Embryonic facial prominence (tissue), 1 donor: ENCODE measurements around the gene TSKS.
"Not testable (repeated sequence)": the region's sequence is repeated elsewhere in the genome, so short reads cannot be mapped to it uniquely, and the experiment has no call there.

Experiments
- DNase-seq: peaks from one replicate; pipeline ENCODE4 v3.0.0-alpha.2; 2016; ENCODE audit errors: extremely low spot score

The TSKS gene

GRCh38 chr19:49766007-49766929 is 3.2 kb upstream of the TSKS start:
- DNase-seq: peak; percentile 100

DNA sequence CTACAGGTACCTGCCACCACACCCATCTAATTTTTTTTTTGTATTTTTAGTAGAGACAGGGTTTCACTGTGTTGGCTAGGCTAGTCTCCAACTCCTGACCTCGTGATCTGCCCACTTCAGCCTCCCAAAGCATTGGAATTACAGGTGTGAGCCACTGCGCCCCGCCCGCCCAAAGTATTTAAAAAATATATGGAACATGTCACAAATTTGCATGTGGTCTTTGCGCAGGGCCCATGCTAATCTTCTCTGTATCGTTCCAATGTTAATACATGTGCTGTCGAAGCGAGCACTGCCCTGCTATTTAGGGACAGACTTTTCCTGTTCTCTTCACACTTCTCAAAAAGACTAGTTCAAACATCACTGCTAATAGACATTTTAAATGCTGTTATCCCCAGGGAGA is 1.2 kb upstream of the TSKS start:
- DNase-seq: no peak

DNA sequence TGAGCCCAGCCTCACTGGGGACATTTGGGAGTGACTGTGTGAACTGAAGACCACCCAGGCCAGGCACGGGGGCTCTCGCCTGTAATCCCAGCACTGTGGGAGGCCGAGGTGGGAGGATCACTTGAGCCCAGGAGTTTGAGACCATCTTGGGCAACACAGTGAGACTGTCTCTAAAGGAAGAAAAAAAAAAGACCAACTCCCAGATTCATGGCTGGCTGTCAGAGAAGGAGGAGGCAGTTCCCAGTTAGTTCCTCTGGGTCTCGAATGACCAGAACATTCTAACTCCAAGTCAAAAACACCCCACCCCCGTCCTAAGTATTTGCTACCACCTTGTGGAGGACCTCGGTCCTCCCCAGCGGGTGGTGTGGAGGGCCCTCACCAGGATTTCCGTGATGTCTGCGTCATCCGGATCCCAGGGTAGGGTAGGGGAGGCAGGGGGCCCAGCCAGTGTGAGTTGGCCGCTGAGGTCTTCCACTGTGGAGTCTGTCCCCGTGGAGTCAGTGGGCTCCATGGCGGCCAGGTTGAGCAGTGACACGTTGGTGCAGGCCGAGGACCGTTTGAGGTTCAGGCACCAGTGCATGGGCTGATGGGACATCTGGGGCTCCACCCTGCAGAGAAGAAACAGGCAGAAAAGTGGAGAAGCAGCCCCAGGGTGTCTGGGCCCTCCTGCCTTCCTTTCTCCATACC is 1.3 kb downstream of the TSKS start:
- DNase-seq: no peak

GRCh38 chr19:49761249-49761624 is 1.9 kb downstream of the TSKS start:
- no peak for DNase-seq

DNA sequence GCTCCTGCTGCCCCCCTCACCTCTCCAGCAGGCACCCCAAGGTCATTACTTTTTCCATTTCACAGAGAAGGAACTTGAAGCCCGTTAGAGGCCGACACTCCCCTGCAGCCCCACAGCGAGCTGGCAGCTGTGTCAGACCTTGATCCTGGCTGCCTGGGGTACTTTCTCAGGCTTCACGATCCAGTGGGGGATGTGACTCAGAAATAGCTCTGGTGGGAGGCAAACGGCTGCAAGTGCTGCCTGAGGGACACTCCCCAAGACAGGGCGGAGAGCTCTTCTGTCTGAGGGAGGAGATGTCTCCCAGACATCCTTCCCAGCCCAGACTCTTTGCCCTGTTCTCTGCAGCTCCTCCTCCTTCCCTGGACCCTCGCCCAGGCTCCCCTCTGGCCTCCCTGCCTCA is 4.8 kb downstream of the TSKS start:
- no peak for DNase-seq

- no peak for DNase-seq
Observed at GRCh38 chr19:49755956-49756355, 7.2 kb downstream of the TSKS start.

GRCh38 chr19:49752701-49753100 is 10.4 kb downstream of the TSKS start:
- no peak for DNase-seq

DNA sequence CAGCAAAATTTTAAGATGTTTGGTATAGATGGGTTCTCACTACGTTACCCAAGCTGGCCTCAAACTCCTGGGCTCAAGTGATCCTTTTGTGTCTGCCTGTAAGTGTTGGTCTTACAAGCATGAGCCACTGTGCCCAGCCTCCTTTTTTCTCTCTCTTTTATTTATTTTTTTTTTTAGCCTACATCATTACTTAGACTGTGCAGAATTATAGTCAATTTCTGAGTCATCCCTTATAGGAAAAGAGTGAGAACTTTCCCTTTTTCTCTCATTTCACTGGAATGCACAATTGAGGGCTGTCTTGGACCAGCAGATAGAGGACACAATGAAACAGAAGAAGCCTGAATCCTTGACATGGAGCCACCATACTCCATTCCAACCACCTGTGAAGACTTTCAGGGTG is 13.3 kb downstream of the TSKS start:
- DNase-seq: no peak

- no peak for DNase-seq
Observed at GRCh38 chr19:49749055-49749716, 13.9 kb downstream of the TSKS start.

DNA sequence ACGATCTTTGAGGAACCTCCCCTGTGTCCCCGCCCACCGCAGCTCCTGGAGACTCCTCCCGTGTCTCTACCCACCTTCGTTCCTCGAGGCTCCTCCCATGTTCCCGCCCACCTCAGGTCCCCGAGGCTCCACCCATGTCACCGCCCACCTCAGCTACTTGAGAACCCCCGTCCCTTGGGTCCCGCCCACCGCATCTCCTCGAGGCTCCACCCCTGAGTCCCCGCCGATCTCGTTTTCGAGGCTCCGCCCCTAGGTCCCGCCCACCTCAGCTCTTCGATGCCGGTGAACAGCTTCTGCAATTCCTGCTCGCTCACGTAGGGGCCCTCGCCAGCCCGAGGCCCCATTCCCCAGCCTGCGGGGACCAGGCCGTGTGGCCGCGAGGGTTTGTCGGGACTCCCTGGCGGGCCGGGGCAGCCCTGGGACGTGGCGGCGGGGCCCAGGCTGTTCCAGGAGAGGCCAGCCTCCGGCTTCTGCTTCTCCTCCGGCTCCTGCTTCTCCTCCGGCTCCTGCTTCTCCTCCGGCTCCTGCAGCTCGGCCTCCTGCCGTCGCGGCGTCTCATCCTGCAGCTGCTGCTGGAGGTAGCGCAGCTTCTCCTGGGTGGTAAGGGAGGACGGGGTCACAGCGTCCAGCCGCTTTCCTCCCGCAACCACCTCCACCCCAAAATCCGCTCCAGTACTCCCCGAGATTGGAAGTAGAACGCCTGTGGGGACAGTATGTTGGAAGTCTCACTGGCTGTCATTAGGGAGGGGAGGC is 16.7 kb downstream of the TSKS start:
- DNase-seq: no peak

DNA sequence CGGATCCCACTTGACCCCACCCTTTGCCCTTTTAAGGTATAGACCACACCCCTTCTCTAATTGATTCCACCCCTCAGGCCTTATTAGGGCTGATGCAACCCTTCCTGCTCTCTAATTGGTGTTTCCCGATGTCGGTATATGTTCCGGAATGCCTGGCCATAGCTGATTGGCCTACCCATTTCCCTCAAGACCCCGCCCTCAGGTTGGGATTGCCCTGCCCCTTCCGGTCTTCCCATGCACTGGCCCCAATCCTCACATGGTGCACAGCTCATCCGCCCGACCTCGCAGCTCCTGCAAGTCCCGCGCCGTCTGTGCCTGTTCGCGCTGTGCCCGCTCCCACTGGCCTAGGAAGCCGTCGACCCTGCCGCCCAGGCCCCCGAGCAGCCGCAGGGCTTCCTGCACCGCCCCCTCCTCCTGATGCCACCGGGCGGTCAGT is 18.1 kb downstream of the TSKS start:
- no peak for DNase-seq

GRCh38 chr19:49741210-49741844 is 21.8 kb downstream of the TSKS start:
- DNase-seq: no peak

DNA sequence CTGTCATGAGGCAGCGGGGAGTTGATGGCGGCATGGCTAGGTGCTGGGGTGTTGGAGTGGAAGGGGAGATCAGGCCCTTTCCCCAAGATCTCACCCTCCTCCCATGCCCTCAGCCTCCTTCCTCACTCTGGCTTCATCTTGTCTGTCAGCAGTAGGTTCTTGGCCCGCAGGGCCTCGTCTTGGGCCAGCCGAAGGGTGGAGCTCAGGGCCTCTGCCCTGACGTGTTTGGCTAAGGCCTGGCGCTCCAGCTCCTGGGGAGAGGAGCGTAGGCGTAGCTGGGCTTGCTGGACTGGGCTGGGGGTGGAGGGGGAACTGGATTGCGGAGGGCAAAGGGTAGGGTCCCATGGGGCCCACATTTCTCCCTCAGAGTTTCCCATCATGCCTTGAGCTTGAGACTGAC is 23.2 kb downstream of the TSKS start:
- DNase-seq: no peak

- DNase-seq: no peak
Observed at GRCh38 chr19:49739098-49739497, 24.0 kb downstream of the TSKS start.

DNA sequence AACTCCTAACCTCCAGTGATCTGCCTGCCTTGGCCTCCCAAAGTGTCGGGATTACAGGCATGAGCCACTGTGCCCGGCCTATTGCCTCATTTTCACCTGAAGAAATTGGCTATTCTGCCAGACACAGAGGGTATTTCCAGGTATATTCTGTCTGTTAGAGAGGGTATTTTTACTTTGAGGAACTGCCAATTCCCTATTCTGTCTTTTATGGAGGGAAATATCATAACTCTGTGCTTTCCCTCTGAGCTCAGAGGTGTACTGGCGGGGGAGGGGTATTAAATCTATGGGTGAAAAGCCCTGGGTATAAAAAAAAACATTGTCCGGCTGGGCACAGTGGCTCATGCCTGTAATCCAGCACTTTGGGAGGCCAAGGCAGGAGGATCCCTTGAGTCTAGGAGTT is 24.8 kb downstream of the TSKS start:
- no peak for DNase-seq

GRCh38 chr19:49730166-49730565 is 32.9 kb downstream of the TSKS start:
- DNase-seq: no peak

DNA sequence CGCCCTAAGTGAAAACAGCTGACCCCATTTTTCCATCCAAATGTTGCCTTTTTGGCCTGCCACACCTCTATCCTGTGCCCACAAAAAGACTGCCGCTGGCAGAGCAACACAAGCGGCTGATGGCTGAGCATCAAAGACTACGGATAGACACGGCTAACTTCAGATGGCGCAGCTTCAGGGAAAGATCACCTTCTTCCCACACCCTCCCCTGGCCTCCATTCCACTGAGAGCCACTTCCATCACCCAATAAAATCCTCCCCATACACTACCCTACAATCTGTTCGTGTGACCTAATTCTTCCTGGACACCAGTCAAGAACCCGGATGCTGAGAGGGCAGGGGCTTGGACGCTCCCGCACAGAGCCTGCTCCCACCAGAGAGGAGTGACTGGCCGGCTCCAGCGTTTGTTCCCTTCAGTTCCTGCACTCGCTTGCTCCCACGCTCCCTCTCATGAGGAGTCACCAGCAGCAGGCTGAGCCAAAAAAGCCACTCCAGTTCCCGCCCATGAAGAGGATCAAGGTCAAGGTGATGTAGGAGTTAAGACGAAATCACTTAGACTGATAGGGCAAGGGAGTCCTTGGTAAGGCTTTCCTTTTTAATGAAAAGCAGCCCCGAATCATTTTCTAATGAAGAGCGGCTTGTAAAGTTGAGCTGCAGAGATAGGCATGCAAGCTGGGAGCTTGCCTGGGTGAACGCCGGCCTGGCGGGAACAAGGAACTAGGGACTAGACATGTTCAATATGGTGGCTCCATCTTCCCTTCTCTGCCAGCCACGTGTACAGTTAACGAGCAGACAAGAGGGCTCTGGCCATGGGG is 35.7 kb downstream of the TSKS start:
- no peak for DNase-seq

DNA sequence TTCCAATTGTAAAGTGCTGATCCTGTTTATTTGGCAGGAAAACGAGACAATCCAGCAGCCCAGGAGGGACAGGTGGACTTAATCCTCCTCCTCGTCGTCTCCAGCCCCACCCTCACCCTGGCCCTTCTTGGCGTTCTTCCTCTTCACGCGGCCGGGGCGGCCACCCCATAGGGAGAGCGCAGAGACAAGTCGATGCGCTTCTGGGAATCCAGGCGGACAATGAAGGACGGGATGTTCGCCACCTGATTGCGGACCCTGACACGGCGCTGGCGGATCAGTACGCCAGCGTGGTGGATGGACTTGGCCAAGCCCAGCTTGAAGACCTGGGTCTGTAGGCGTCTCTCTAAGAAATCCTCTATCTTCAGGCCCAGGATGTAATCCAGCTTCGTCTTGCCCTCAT is 43.7 kb downstream of the TSKS start:
- not testable (repeated sequence) for DNase-seq

DNA sequence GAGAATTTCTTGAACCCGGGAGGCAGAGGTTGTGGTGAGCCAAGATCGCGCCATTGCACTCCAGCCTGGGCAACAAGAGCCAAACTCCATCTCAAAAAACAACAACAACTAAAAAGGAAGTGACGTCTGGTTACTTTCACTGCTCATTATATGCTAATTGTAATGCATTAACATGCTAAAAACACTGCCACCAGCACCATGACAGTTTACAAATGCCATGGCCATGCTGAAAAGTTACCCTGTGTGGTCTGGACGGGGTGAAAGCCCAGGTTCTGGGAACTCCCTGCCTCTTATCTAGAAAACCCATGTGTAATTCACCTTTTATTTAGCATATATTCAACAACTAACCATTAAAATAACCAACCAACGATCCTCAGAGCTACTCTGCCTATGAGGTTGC is 44.1 kb downstream of the TSKS start:
- no peak for DNase-seq

DNA sequence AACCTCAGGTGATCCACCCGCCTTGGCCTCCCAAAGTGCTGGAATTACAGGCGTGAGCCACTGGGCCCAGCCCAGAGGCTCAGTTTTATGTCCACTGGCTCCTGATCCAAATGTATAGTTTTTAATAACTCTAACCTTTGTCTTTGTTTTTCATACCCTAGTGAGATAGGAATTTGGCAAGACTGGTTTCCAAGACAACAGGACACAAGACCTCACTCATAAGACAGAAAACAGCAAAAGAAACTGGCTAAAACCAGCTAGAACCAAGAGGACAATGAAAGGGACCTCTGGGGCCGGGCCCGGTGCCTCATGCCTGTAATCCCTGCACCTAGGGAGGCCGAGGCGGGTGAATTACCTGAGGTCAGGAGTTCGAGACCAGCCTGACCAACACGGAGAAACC is 44.6 kb downstream of the TSKS start:
- DNase-seq: no peak

- no peak for DNase-seq
Observed at GRCh38 chr19:49716154-49716553, 47.0 kb downstream of the TSKS start.
